ENCODE data around the gene AEN.

AEN gene

GRCh38 chr15:88651136-88651732, 30.1 kb downstream of the AEN start:
- DNase-seq = no peak

DNA sequence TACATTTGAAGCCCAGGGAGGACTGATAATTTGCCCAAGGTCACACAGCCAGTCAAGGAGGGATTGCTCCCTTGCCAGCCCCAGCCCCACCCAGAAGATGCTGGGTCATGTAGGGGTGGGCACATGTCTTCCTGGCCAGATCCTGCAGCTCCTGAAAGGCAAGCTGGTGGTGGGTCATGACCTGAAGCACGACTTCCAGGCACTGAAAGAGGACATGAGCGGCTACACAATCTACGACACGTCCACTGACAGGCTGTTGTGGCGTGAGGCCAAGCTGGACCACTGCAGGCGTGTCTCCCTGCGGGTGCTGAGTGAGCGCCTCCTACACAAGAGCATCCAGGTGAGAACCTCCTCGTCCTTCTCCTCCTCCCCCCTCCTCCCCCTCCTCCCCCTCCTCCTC, 30.8 kb downstream of the AEN start:
- DNase-seq = no peak

DNA sequence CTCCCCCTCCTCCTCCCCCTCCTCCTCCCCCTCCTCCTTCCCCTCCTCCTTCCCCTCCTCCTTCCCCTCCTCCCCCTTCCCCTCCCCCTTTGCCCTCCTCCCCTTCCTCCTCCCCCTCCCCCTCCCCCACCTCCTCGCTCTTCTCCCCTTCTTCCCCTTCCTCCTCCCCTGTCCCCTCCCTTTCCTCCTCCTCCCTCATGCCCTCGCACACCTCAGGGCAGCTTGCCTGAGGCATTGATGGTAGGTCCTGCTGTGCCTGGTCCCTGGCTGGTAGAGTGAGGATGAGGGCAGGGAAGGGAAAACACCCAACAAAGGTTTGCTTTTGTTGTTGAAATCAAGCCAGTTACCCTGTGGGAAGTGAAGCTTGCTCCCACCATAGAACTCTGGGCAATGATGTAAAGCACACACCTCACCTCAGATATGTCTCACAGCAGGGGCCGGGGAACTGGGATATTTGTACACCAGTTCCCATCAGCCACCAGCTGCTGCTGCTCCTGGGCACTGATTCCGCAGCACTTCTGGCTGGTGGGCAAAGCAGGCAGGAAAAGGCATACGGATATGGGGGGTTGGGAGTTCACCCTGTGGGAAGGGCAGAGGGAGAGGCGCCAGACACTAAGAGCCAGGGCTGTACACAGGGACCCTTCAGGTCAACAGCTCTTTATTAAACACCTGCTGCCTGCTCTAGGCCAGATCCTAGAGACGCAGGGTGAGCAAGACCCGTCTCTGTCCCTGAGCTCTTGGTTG, 31.5 kb downstream of the AEN start:
- DNase-seq = no peak

GRCh38 chr15:88653200-88654064, 32.3 kb downstream of the AEN start:
- DNase-seq = no peak

- no peak for DNase-seq
Measured at GRCh38 chr15:88654430-88655102, 33.4 kb downstream of the AEN start.

- DNase-seq = no peak
Measured at GRCh38 chr15:88655103-88655553, 34.0 kb downstream of the AEN start.

DNA sequence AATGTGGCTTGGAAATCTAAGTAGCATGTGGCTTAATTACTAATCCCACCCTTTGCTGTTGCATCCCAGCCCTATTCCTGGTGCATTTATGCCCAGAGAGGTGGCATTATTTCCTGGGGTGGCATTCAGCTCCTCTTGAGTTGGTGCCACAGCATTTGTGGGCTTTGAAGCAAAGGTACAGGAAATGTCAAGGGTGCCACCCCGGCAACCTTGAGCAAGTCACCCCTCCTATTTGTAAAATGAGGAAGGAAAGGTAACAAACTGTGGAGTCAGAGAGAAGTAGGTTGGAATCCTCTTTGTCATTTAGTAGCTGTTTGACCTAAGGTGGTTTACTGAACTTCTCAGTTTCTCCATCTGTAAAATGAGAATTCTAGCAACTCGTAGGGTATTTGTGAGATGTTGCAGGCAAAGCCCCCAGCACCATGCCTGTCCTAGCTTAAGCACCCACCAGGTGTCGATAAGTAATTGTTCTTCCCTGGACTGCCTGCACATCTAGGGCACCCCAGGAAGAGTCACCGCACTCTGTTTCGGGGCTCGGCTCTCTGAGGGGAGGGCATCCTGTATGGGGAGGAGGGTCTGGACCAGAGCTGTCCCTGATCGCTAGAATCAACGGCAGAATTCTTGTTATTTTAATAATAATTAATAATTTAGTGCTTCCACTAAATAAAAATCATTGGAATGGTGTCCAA, 34.8 kb downstream of the AEN start:
- DNase-seq = no peak

DNA sequence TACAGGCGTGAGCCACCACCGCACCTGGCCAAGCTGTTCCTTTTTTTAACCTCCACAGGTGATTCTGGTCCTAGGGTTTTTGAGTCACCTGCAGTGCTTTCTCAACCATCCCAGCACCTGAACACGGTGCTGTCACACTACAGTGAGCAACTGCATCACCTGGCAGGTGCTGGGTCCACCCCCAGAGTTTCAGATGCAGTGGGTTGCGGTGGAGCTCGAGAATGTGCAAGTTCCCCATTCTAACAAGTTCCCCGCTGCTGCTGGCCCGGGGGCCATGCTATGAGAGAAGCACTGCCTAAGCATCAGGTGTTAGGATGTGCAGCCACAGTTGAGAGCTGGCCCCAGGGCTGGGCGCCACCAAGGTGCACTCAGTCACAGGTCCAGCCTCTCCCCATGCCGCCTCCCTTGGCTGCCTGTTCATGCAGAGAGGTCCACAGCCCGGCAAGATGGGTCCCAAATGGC, 35.7 kb downstream of the AEN start:
- no peak for DNase-seq

- DNase-seq = peak; percentile 21
Measured at GRCh38 chr15:88657326-88658069, 36.4 kb downstream of the AEN start.

GRCh38 chr15:88658070-88658965, 37.2 kb downstream of the AEN start:
- DNase-seq = no peak

DNA sequence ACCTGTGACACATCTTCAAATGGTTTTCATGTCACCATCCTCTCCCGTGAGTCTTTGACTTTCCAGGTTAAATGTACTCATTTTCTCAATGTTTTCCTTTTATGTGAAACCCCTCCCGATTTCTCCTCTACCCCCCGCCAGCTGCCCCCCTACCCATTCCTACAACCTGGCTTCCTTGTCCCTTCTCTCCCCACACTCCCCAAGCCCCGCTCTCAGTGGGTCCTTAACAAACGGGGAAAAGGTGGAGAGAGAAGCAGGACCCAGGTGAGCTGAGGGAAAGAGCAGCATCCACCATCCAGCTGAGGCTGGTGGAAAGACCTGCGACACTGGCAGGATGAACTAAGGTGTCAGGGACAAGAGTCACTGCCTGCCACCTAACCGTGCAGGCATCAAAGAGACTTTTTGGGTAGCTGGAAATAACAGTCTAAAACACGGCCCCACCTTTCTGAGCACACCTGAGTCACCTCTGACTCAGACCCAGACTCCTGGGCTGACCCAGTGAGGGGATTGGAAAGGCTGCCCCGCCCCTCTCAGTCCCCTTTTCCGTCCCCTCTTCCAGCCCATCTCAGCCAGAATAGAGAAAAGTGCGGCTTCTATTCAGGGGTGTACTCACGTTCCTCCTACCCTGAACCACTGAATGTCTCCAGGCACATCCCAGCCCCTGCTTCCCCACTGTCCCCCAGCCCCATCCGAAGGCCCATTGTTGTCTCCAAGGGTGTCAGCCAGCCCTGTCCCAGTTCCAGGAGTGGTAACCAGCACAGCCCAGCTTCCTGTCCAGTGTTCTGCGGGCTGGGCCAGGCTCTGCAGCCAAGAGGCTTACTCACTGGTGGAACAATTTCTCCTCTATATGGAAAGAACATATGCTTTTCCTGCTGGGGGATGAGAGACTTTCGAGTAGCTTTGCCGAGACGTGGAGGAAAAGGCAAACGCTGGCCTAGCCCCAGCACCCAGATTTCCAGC, 38.1 kb downstream of the AEN start:
- no peak for DNase-seq

DNA sequence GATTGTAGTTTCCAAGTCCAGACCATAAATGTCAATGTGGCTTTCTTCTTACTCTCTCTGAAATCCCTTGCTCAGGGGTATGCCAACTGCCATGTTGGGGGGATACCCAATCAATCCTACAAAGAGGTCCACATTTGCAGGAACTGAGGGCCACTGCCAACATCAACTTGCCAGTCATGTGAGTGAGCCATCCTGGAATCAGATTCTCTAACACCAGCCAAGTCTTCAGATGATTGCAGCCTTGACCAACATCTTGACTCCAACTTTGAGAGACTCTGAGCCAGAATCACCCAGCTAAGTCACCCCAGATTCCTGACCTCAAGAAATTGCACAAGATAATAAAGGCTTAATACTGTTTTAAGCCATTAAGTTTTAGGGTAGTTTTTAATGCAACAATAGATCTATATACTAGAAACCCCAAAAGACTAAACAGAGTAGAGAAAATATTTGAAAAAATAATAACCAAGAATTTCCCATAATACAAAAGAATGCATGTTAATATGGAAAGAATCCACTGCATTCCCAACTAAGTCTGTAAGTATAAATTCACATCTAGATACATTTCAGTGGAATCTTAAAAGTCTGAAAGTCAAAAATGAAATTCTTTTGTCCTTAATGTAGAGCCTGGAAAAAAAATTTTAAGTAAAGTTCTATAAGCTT, 40.0 kb downstream of the AEN start:
- no peak for DNase-seq

DNA sequence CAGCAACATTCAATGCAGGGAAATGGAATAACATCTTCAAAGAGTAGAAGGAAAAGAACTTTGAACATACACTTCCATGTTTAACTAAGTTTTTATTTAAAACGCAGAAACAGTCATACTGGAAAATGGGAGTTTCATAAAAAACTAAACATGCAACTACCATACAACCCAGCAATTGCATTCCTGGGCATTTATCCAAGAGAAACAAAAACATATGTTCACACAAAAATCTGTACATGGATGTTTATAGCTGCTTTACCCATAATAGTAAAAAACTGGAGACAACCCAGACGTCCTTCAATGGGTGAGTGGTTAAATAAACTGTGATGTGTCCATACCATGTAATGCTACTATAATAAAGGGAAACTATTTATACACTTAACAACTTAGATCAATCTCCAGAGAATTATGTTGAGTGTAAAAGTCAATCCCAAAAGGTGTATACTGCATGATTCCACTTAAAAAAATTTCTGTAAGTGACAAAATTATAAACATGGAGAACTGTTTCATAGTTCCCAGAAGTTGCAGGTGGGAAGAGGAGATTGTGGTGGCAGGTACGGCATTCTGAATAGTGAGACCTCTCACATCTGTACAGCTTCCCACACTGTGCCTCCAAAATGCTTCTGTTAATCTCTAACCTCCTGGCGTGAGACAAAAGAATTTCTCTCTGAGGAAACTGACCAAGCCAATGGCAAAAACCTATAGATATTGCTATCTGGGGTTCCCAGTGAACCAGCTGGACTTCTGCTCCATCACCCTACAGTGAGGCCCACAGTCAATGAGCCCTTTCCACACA, 40.8 kb downstream of the AEN start:
- DNase-seq = no peak

DNA sequence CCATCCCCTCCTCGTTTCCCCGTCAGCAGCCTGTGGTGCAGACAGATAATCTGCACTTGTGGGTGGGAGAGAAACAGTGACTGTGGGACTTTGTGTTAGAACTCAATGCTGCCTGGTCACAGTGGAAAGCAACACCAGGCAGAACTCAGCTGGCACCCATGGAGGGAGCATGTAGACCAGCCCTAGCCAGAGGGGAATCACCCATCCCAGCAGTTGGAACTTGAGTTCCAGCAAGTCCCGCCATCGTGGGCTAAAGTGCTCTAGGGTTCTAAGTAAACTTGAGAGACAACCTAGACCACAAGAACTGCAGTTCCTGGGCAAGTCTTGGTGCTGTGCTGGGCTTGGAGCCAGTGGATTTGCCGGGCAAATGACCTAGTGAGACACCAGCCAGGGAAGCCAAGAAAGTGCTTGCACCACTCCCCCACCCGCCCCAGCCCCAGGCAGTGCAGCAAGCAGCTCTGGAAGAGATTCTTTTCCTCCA, 42.0 kb downstream of the AEN start:
- no peak for DNase-seq

DNA sequence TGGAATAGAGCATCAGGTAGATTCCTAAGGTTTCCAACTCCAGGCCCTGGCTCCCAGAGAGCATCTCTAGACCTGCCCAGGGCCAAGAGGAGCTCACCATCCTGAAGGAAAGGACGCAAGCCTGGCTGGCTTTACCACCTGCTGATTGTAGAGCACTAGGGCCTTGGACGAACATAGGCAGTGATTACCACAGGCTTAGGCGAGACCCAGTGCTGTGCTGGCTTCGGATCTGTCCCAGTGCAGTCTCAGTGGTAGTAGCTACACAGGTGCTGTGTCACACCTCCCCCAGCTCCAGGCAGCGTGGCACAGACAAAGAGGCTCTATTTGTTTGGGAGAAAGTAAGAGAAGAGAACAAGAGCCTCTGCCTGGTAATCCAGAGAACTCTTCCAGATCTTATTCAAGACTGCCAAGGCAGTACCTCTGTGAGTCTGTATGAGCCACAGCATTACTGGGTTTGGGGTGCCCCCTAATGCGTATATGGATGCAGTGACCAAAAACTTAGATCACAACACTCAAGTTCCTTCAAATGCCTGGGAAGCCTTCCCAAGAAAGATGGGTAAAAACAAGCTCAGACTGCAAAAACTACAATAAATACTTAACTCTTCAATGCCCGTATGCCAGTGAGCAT, 43.1 kb downstream of the AEN start:
- DNase-seq = no peak

- DNase-seq = no peak
Measured at GRCh38 chr15:88674661-88675060, 53.5 kb downstream of the AEN start.

DNA sequence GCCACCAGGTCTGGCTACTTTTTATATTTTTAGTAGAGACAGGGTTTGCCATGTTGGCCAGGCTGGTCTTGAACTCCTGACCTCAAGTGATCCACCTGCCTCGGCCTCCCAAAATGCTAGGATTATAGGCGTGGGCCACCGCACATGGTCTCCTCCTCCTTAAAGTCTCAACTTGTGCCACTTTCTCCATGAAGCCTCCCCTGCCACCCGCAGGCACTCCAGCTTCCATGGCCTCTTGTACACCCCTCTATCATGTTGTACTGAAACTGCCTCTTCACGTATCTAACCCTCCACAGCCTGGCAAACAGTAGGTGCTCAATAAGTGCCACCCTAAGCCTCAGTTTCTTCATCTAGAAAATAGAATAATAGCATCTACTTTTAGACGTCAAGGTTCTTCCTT, 57.6 kb downstream of the AEN start:
- no peak for DNase-seq
